Measurements from ENCODE around the gene OMA1.

GRCh38 chr1:58551186-58552140 lies 4.9 kb upstream of the OMA1 start:
- no peak for TF ChIP-seq PATZ1 (CRISPR knock-in tag; IDR thresholded peaks at IDR 0.05; ENCODE audit: borderline replicate concordance)
- TF ChIP-seq ISL1 (CRISPR knock-in tag; IDR thresholded peaks at IDR 0.05): no peak
- TF ChIP-seq ZC3H10 (CRISPR knock-in tag; IDR thresholded peaks at IDR 0.05): no peak
- TF ChIP-seq ZNF565 (CRISPR knock-in tag; conservative IDR thresholded peaks at IDR 0.05; ENCODE audit: low read depth): no peak
- TF ChIP-seq ZFP3 (CRISPR knock-in tag; IDR thresholded peaks at IDR 0.05): no peak
- no peak for TF ChIP-seq TCF4 (CRISPR knock-in tag; IDR thresholded peaks at IDR 0.05; ENCODE audit: borderline replicate concordance)
- TF ChIP-seq CREB5 (CRISPR knock-in tag; IDR thresholded peaks at IDR 0.05; ENCODE audit: low read depth): no peak
